ENCODE measurements around the gene MTRF1. TPM values are rescaled to one million over a fixed set of nuclear protein-coding genes. Genes with fewer than 3 reads are reported as not detected.

Gene MTRF1
- total and polyA plus RNA-seq, 2 of the 8 experiments (the other 6 are each of a cell fraction or from before 2014, with no cell fraction given): 8.0 to 19.2 TPM

DNA sequence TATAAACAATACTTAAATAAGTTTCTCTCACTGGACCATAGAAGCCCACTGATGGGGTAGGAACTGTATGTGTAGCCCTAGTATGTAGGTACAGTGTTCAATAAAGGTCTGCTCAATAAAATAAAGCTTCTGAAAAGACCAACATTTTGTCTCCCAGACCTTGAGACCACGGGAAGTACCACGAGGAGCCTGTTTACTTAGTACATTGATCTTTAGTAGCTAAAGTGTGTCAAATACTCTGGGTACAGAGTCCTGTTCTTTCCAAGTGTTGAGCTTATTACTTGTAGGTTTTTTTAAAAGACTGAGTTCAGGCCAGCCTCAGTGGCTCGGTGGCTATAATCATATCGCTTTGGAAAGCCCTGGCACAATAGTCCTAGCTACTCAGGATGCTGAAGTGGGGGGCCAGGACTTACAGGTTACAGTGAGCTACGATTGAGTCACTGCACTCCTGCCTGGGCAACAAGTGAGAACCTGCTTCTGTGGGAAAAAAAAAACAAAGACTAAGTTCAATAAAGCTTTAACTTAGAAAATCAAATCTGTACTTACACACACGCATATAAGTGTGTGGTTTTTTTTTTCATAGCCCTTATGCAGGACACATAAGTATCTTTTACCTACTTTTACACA, 3.4 kb downstream of the MTRF1 start:
- Histone ChIP-seq H2BK120ac (replicated peaks; ENCODE audit: low read depth, low read length) (no peak overlapping the region), H3K27me3 (replicated peaks in 1 of 4; ENCODE audit: control insufficient read depth in 3 of 4, extremely low read depth in 1 of 4, insufficient read depth in 3 of 4, low read length in 3 of 4) (peaks cover 0 to 1% (median 0%) of the 10 kb centered on the region in 4 experiments; a peak in 1 of 7 replicates), H2AK5ac (ENCODE audit: low read depth, low read length) (no peak overlapping the region), H3K79me1 (ENCODE audit: low read depth, low read length) (no peaks in the 10 kb centered on the region), H3K9ac (replicated peaks in 1 of 4; ENCODE audit: extremely low read depth in 1 of 4, low read depth in 3 of 4, low read length in 3 of 4) (no peak overlapping the region), H3K56ac (replicated peaks; ENCODE audit: insufficient read length, low read depth, low read length) (no peak overlapping the region), H3K4me2 (ENCODE audit: insufficient read depth in 1 of 2, low read depth in 2 of 2, low read length in 2 of 2) (no peak overlapping the region), H2BK12ac (ENCODE audit: low read depth, low read length) (no peak overlapping the region), H2BK20ac (ENCODE audit: low read length) (no peak overlapping the region), H4K91ac (replicated peaks; ENCODE audit: insufficient read length, low read length) (no peak overlapping the region), H3K9me3 (ENCODE audit: insufficient read depth in 2 of 2, low read depth in 1 of 2, low read length in 1 of 2) (no peaks in the 10 kb centered on the region; a peak in 1 of 4 replicates), H2BK15ac (ENCODE audit: low read length) (no peak overlapping the region), H3K4ac (replicated peaks; ENCODE audit: insufficient read length, low read depth, low read length) (no peak overlapping the region), H3K27ac (ENCODE audit: low read depth, low read length) (no peak overlapping the region), H3K23me2 (ENCODE audit: low read depth, low read length) (0 out of 2 replicates have a peak, but pooled peaks cover 3% of the 10 kb centered on the region), H4K8ac (ENCODE audit: extremely low read depth, insufficient read depth, low read length) (no peak overlapping the region), H2AFZ (ENCODE audit: low read length) (no peak overlapping the region), H3K23ac (ENCODE audit: insufficient read length) (no peak overlapping the region), H4K5ac (ENCODE audit: insufficient read length, low read depth, low read length) (no peak overlapping the region), H3K14ac (ENCODE audit: insufficient read length) (no peak overlapping the region), H3K36me3 (ENCODE audit: control insufficient read depth in 2 of 4, insufficient read depth in 4 of 4, low read length in 3 of 4) (peaks cover 3 to 34% (median 18%) of the 10 kb centered on the region in 4 experiments; a peak in 6 of 8 replicates), H2BK5ac (ENCODE audit: low read depth, low read length) (no peak overlapping the region), H3K79me2 (ENCODE audit: control insufficient read depth in 1 of 2, insufficient read depth in 2 of 2, low read length in 2 of 2) (no peaks in the 10 kb centered on the region), H3K18ac (ENCODE audit: extremely low read depth, low read length) (no peak overlapping the region), H4K20me1 (replicated peaks in 1 of 2; ENCODE audit: control insufficient read depth in 1 of 2, insufficient read depth in 2 of 2, low read length in 2 of 2) (no peaks in the 10 kb centered on the region), H3K4me1 (replicated peaks in 1 of 4; ENCODE audit: control insufficient read depth in 3 of 4, insufficient read depth in 4 of 4, low read length in 3 of 4) (no peaks in the 10 kb centered on the region), H3K4me3 (ENCODE audit: extremely low read depth in 1 of 4, insufficient read depth in 2 of 4, low read depth in 3 of 4, low read length in 4 of 4) (no peak overlapping the region)
- DNase-seq (ENCODE audit: low read depth in 1 of 2, low spot score in 2 of 2): no peak
- TF ChIP-seq KDM4A (IDR thresholded peaks at IDR 0.05; ENCODE audit: low read depth, low read length, severe bottlenecking) (no peak), POLR2AphosphoS5 (IDR thresholded peaks at IDR 0.05; ENCODE audit: low read depth, low read length) (no peak), CHD1 (IDR thresholded peaks at IDR 0.05; ENCODE audit: low read depth, low read length) (no peak), SIRT6 (IDR thresholded peaks at IDR 0.05; ENCODE audit: low read length) (no peak), SP2 (IDR thresholded peaks at IDR 0.05; ENCODE audit: low read length) (no peak)
- POLR2A ChIA-PET (ENCODE audit: partially characterized antibody): no interaction called here
- FAIRE-seq: no peak
- CTCF ChIA-PET (ENCODE audit: partially characterized antibody): interaction anchor here (1.0 to 1.3 kb wide), 2 partner anchors 14 to 115 kb away, joined by 3 read pairs; no protein-coding TSS in a partner anchor
- WGBS, 2 experiments (ENCODE audit: extremely low coverage in 1 of 2, insufficient coverage in 1 of 2, insufficient read length in 1 of 2, insufficient replicate concordance in 2 of 2, low coverage in 1 of 2, low lambda C conversion rate in 2 of 2, missing lambda C conversion rate in 1 of 2): 91% methylated on average over 6 of the region's 6 CpGs; no CpG with 5 or more reads in 1 of the 2 experiments

Data from H1 (cell line).